Immature natural killer cell (primary cell): ENCODE results near the gene CTU1. TPM values are rescaled to one million over a fixed set of nuclear protein-coding genes. Genes with fewer than 3 reads are reported as not detected.

ENCODE experiments used
- DNase-seq, 3 donors: peaks; one replicate each; pipeline ENCODE4 v3.0.0; 2022; ENCODE audit warnings: mixed read lengths in 1 of 3
- H3K27ac Mint-ChIP-seq, 6 donors: one replicate each; pipeline ENCODE4 v1.8.0; 2020; ENCODE audit warnings: mixed read lengths in 6 of 6, mild to moderate bottlenecking in 5 of 6, inconsistent platforms in 4 of 6, moderate library complexity in 3 of 6
- H3K27me3 Mint-ChIP-seq, 3 donors: one replicate each; pipeline ENCODE4 v1.8.0; 2020 to 2021; ENCODE audit warnings: low read depth in 3 of 3, mild to moderate bottlenecking in 3 of 3, mixed read lengths in 3 of 3, moderate library complexity in 3 of 3, inconsistent platforms in 1 of 3
- H3K36me3 Mint-ChIP-seq, 3 donors: one replicate each; pipeline ENCODE4 v1.8.0; 2020; ENCODE audit warnings: mixed read lengths in 3 of 3, inconsistent platforms in 2 of 3, mild to moderate bottlenecking in 2 of 3
- H3K4me1 Mint-ChIP-seq, 2 donors: one replicate each; pipeline ENCODE4 v1.8.0; 2020; ENCODE audit warnings: inconsistent platforms in 2 of 2, mild to moderate bottlenecking in 2 of 2, mixed read lengths in 2 of 2, moderate library complexity in 1 of 2
- H3K4me3 Mint-ChIP-seq, 5 donors: one replicate each; pipeline ENCODE4 v1.8.0; 2020; ENCODE audit warnings: mild to moderate bottlenecking in 5 of 5, mixed read lengths in 5 of 5, inconsistent platforms in 3 of 5, moderate library complexity in 3 of 5
- H3K9me3 Mint-ChIP-seq, 6 donors: one replicate each; pipeline ENCODE4 v1.8.0; 2020; ENCODE audit warnings: mild to moderate bottlenecking in 6 of 6, mixed read lengths in 6 of 6, inconsistent platforms in 4 of 6, moderate library complexity in 3 of 6
- polyA plus RNA-seq, 3 donors: library from polyadenylated mRNA; unstranded; fragments of 300-500 nt; fragmentation: Illumina TruSeq; gene quantifications; one replicate each; pipeline ENCODE4 v1.2.3, GENCODE V29; 2021

Gene CTU1
- polyA plus RNA-seq, 3 donors from 2014 or later = 2.0 to 5.6 (median 5.0) TPM

GRCh38 chr19:51063664-51064063 is 44.5 kb downstream of the CTU1 start:
- DNase-seq = no peak
- H3K36me3 Mint-ChIP-seq = peaks cover 0 to 6% (median 4%) of the 10 kb centered on the region in 3 donors
- H3K9me3 Mint-ChIP-seq = no peaks in the 10 kb centered on the region
- no peak overlapping the region for H3K27ac Mint-ChIP-seq
- H3K27me3 Mint-ChIP-seq = peaks cover 13 to 26% (median 16%) of the 10 kb centered on the region in 3 donors
- H3K4me3 Mint-ChIP-seq = peak overlapping the region in 3 of 5 donors; percentile 41 to 68 (median 44)
- H3K4me1 Mint-ChIP-seq = peaks cover 5 to 6% of the 10 kb centered on the region in 2 donors

GRCh38 chr19:51060973-51061372 is 47.2 kb downstream of the CTU1 start:
- H3K36me3 Mint-ChIP-seq = peaks cover 0 to 6% (median 4%) of the 10 kb centered on the region in 3 donors
- no peak for DNase-seq
- H3K4me1 Mint-ChIP-seq = peaks cover 3 to 6% of the 10 kb centered on the region in 2 donors
- H3K4me3 Mint-ChIP-seq = no peak overlapping the region
- H3K27me3 Mint-ChIP-seq = peaks cover 12 to 21% (median 17%) of the 10 kb centered on the region in 3 donors
- H3K9me3 Mint-ChIP-seq = no peaks in the 10 kb centered on the region
- H3K27ac Mint-ChIP-seq = no peak overlapping the region

GRCh38 chr19:51060336-51060735 is 47.9 kb downstream of the CTU1 start:
- peaks cover 11 to 18% (median 14%) of the 10 kb centered on the region in 3 donors for H3K27me3 Mint-ChIP-seq
- peaks cover 0 to 6% (median 4%) of the 10 kb centered on the region in 3 donors for H3K36me3 Mint-ChIP-seq

GRCh38 chr19:51059715-51060114 is 48.5 kb downstream of the CTU1 start:
- H3K4me1 Mint-ChIP-seq = no peaks in the 10 kb centered on the region
- no peak for DNase-seq
- no peaks in the 10 kb centered on the region for H3K9me3 Mint-ChIP-seq
- peaks cover 10 to 16% (median 14%) of the 10 kb centered on the region in 3 donors for H3K27me3 Mint-ChIP-seq
- no peak overlapping the region for H3K4me3 Mint-ChIP-seq
- peaks cover 0 to 6% (median 4%) of the 10 kb centered on the region in 3 donors for H3K36me3 Mint-ChIP-seq
- no peak overlapping the region for H3K27ac Mint-ChIP-seq

More at GRCh38 chr19:51060336-51060735, 47.9 kb downstream of the CTU1 start:
- Mint-ChIP-seq H3K4me1 (peaks cover 2 to 4% of the 10 kb centered on the region in 2 donors), H3K27ac (no peak overlapping the region), H3K9me3 (no peaks in the 10 kb centered on the region), H3K4me3 (no peak overlapping the region)
- DNase-seq = no peak

GRCh38 chr19:51055866-51056265 is 52.3 kb downstream of the CTU1 start:
- Mint-ChIP-seq H3K4me1 (no peaks in the 10 kb centered on the region), H3K36me3 (no peaks in the 10 kb centered on the region), H3K27me3 (peaks cover 5 to 24% (median 6%) of the 10 kb centered on the region in 3 donors), H3K27ac (no peak overlapping the region), H3K9me3 (no peaks in the 10 kb centered on the region), H3K4me3 (no peak overlapping the region)
- no peak for DNase-seq

Other genes starting within 250 kb of the CTU1 start
- gene KLK2, start 235.0 kb downstream of the CTU1 start, polyA plus RNA-seq = not detected
- gene KLK4, start 197.0 kb downstream of the CTU1 start, polyA plus RNA-seq = not detected
- not detected for gene KLK5, start 155.4 kb downstream of the CTU1 start, polyA plus RNA-seq
- gene KLK6, start 138.8 kb downstream of the CTU1 start, polyA plus RNA-seq = not detected
- not detected for gene KLK7, start 124.5 kb downstream of the CTU1 start, polyA plus RNA-seq
- not detected for gene KLK8, start 106.8 kb downstream of the CTU1 start, polyA plus RNA-seq
- not detected for gene KLK10, start 88.7 kb downstream of the CTU1 start, polyA plus RNA-seq
- not detected for gene KLK11, start 81.8 kb downstream of the CTU1 start, polyA plus RNA-seq
- not detected for gene KLK12, start 73.4 kb downstream of the CTU1 start, polyA plus RNA-seq
- not detected for gene KLK13, start 43.3 kb downstream of the CTU1 start, polyA plus RNA-seq
- gene KLK14, start 25.5 kb downstream of the CTU1 start, polyA plus RNA-seq = not detected
- 10 to 100 TPM in 2 of 3 donors, 1 to 10 TPM in 1; 6.2 to 16.8 (median 11.3) TPM for gene SIGLEC9, start 16.5 kb upstream of the CTU1 start, polyA plus RNA-seq
- gene SIGLEC7, start 33.9 kb upstream of the CTU1 start, polyA plus RNA-seq = 100 to 1,000 TPM; 108 to 213 (median 129) TPM
- gene CD33, start 116.7 kb upstream of the CTU1 start, polyA plus RNA-seq = 10 to 100 TPM in 2 of 3 donors, 1 to 10 TPM in 1; 3.5 to 17.4 (median 10.3) TPM
- gene SIGLECL1, start 142.7 kb upstream of the CTU1 start, polyA plus RNA-seq = not detected
- not detected for gene IGLON5, start 203.2 kb upstream of the CTU1 start, polyA plus RNA-seq
- under 1 TPM in 1 of 3 donors, not detected in 2; 0.38 TPM for gene VSIG10L, start 233.7 kb upstream of the CTU1 start, polyA plus RNA-seq